Panc1 (cell line): ENCODE measurements around the gene RALA. TPM values are rescaled to one million over a fixed set of nuclear protein-coding genes. Genes with fewer than 3 reads are reported as not detected.

Source experiments
- ATAC-seq: fragments of 200-7000 bp; cut with Tn5 transposase; 2 replicates; pipeline ENCODE4 v1.9.1; 2020; ENCODE audit warnings: mild to moderate bottlenecking, moderate library complexity
- BruUV-seq: library from RNA; stranded (reverse); fragments of 400-500 nt; replicated peaks from 2 replicates; lab custom pipeline; 2021; lab: Mats Ljungman, UMichigan
- CTCF ChIA-PET: fragments of 300-600 bp; sonication (Branson Sonifier 250); formaldehyde crosslinking; loops from one replicate; lab custom pipeline; 2022; ENCODE audit warnings: antibody characterized with exemption; lab: Charles Lee
- POLR2A ChIA-PET: fragments of 300-600 bp; sonication (Branson Sonifier 250); formaldehyde crosslinking; loops from one replicate; lab custom pipeline; 2022; ENCODE audit warnings: antibody characterized with exemption; lab: Charles Lee
- DNase-seq: peaks from one replicate; pipeline ENCODE4 v3.0.0-alpha.2; 2010; ENCODE audit warnings: low read depth, low spot score
- H3K27ac ChIP-seq: 2 replicates; pipeline ENCODE4 v1.5.1; 2011; ENCODE audit warnings: mild to moderate bottlenecking, low read length, inconsistent platforms
- H3K27me3 ChIP-seq: fragments of 200-500 bp; sonication (Bioruptor generic); 2 replicates; pipeline ENCODE4 v1.6.0; 2014; ENCODE audit warnings: low read length, inconsistent platforms; ENCODE audit not compliant: control insufficient read depth, insufficient read depth
- H3K36me3 ChIP-seq: fragments of 200-500 bp; sonication (Bioruptor generic); 2 replicates; pipeline ENCODE4 v1.5.1; 2014; ENCODE audit warnings: inconsistent platforms, mild to moderate bottlenecking, low read length, moderate library complexity; ENCODE audit not compliant: control insufficient read depth, insufficient read depth
- H3K4me1 ChIP-seq: 2 replicates; pipeline ENCODE4 v1.5.1; 2011; ENCODE audit warnings: inconsistent platforms, mild to moderate bottlenecking, low read length, moderate library complexity; ENCODE audit not compliant: control insufficient read depth, insufficient read depth
- H3K4me3 ChIP-seq, 2 experiments: 2 replicates each; pipeline ENCODE4 v1.5.1; 2011 to 2012; ENCODE audit warnings: low read depth in 2 of 2, low read length in 2 of 2, mild to moderate bottlenecking in 2 of 2, inconsistent platforms in 1 of 2, moderate library complexity in 1 of 2
- H3K9me3 ChIP-seq: fragments of 200-500 bp; sonication (Bioruptor generic); 2 replicates; pipeline ENCODE4 v1.5.1; 2014; ENCODE audit warnings: low read depth, mild to moderate bottlenecking, inconsistent platforms, low read length, moderate library complexity; ENCODE audit not compliant: control insufficient read depth, insufficient read depth
- POLR2AphosphoS5 ChIP-seq: IDR thresholded peaks from 2 replicates; pipeline ENCODE4 v1.6.1; 2012; ENCODE audit warnings: mild to moderate bottlenecking, low read depth, low read length, moderate library complexity
- SIN3A ChIP-seq: IDR thresholded peaks from 2 replicates; pipeline ENCODE4 v1.6.1; 2012; ENCODE audit warnings: low read depth, mild to moderate bottlenecking, low read length, moderate library complexity, borderline replicate concordance; ENCODE audit not compliant: insufficient read depth
- TCF7L2 ChIP-seq: IDR thresholded peaks from 2 replicates; pipeline ENCODE4 v1.6.1; 2011; ENCODE audit warnings: mild to moderate bottlenecking, low read depth, low read length, inconsistent platforms
- in situ Hi-C: cut with HindIII; loops from 2 replicates; pipeline ENCODE4 v1.10.0; 2016; ENCODE audit warnings: low sequenced_read_pairs, low pct_unique_long_range_greater_than_20kb
- intact Hi-C: fragments of 100-400 bp; cut with micrococcal nuclease; formaldehyde crosslinking; loops from one replicate; pipeline ENCODE4 v1.10.0; 2022; ENCODE audit not compliant: unreplicated experiment
- total RNA-seq: library from RNA; stranded (reverse); gene quantifications from one replicate; pipeline ENCODE4 v1.2.1, GENCODE V29; 2021; ENCODE audit not compliant: unreplicated experiment
- TF ChIP-seq, protein P1 (sequence below): fragments of 450-650 bp; IDR thresholded peaks from 2 replicates; pipeline ENCODE4 v1.5.1; 2017; ENCODE audit warnings: mild to moderate bottlenecking
- TF ChIP-seq, protein P2 (sequence below), 2 experiments: IDR thresholded peaks; 2 replicates each; pipeline ENCODE4 v1.6.1; 2011 to 2012; ENCODE audit warnings: low read depth in 2 of 2, control low read depth in 1 of 2, low read length in 1 of 2, mild to moderate bottlenecking in 1 of 2, moderate library complexity in 1 of 2; ENCODE audit not compliant: insufficient read depth in 1 of 2

Gene RALA
- total RNA-seq, 1 experiment from 2014 or later: 34.3 TPM

DNA sequence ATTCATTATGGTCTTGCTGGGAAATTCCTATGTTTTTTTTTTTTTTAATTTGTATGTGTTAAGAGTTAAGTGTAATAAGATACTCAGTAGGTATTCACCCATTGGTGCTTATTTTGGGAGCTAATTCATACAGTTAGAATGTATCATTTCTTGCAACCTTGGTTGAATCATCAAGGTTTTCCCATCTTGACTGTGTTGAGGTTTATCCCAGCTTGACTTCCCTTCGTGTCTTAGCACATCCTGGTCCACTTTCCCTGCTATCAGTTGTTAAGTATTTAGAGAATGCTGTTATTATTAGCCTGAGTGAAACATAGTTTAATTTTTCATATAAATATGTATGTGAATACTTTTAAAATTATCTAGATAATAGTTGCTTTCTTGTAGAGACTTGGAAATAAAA is 20.8 kb downstream of the RALA start:
- Histone ChIP-seq H3K27ac (no peak overlapping the region), H3K9me3 (no peaks in the 10 kb centered on the region), H3K4me1 (peaks cover 6% of the 10 kb centered on the region; the same call in 1 of the 2 replicates), H3K27me3 (no peaks in the 10 kb centered on the region), H3K36me3 (no peaks in the 10 kb centered on the region), H3K4me3 (no peak overlapping the region)
- no peak for DNase-seq
- CTCF ChIA-PET: no interaction called here
- in situ Hi-C loops: no loop called here
- POLR2A ChIA-PET: no interaction called here
- intact Hi-C loops: no loop called here
- TF ChIP-seq, protein P1, sequence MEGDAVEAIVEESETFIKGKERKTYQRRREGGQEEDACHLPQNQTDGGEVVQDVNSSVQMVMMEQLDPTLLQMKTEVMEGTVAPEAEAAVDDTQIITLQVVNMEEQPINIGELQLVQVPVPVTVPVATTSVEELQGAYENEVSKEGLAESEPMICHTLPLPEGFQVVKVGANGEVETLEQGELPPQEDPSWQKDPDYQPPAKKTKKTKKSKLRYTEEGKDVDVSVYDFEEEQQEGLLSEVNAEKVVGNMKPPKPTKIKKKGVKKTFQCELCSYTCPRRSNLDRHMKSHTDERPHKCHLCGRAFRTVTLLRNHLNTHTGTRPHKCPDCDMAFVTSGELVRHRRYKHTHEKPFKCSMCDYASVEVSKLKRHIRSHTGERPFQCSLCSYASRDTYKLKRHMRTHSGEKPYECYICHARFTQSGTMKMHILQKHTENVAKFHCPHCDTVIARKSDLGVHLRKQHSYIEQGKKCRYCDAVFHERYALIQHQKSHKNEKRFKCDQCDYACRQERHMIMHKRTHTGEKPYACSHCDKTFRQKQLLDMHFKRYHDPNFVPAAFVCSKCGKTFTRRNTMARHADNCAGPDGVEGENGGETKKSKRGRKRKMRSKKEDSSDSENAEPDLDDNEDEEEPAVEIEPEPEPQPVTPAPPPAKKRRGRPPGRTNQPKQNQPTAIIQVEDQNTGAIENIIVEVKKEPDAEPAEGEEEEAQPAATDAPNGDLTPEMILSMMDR: no peak
- TF ChIP-seq POLR2AphosphoS5 (no peak), TCF7L2 (no peak), SIN3A (no peak)
- TF ChIP-seq, protein P2, sequence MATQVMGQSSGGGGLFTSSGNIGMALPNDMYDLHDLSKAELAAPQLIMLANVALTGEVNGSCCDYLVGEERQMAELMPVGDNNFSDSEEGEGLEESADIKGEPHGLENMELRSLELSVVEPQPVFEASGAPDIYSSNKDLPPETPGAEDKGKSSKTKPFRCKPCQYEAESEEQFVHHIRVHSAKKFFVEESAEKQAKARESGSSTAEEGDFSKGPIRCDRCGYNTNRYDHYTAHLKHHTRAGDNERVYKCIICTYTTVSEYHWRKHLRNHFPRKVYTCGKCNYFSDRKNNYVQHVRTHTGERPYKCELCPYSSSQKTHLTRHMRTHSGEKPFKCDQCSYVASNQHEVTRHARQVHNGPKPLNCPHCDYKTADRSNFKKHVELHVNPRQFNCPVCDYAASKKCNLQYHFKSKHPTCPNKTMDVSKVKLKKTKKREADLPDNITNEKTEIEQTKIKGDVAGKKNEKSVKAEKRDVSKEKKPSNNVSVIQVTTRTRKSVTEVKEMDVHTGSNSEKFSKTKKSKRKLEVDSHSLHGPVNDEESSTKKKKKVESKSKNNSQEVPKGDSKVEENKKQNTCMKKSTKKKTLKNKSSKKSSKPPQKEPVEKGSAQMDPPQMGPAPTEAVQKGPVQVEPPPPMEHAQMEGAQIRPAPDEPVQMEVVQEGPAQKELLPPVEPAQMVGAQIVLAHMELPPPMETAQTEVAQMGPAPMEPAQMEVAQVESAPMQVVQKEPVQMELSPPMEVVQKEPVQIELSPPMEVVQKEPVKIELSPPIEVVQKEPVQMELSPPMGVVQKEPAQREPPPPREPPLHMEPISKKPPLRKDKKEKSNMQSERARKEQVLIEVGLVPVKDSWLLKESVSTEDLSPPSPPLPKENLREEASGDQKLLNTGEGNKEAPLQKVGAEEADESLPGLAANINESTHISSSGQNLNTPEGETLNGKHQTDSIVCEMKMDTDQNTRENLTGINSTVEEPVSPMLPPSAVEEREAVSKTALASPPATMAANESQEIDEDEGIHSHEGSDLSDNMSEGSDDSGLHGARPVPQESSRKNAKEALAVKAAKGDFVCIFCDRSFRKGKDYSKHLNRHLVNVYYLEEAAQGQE (IDR thresholded peaks at IDR 0.05; ENCODE audit: insufficient read depth in 1 of 2, low read depth in 2 of 2, low read length in 1 of 2): no peak
- BruUV-seq: no TSS peak
- ATAC-seq: no peak

GRCh38 chr7:39645482-39646407 is 22.4 kb downstream of the RALA start:
- ChIA-PET CTCF (no interaction called here), POLR2A (interaction anchor here (0.7 kb wide), 1 partner anchor 41 kb away, joined by 3 read pairs; no protein-coding TSS in a partner anchor)
- BruUV-seq: no TSS peak
- ATAC-seq (no peak), DNase-seq (no peak)
- no peaks in the 10 kb centered on the region for H3K27me3 ChIP-seq
- in situ Hi-C loops: no loop called here
- no peaks in the 10 kb centered on the region for H3K9me3 ChIP-seq
- intact Hi-C loops: no loop called here
- H3K4me3 ChIP-seq: no peak overlapping the region
- H3K4me1 ChIP-seq: peaks cover 6% of the 10 kb centered on the region; the same call in 1 of the 2 replicates
- TF ChIP-seq, protein P2 (IDR thresholded peaks at IDR 0.05; ENCODE audit: insufficient read depth in 1 of 2, low read depth in 2 of 2, low read length in 1 of 2): no peak
- TF ChIP-seq POLR2AphosphoS5: no peak
- TF ChIP-seq, protein P1: no peak
- H3K27ac ChIP-seq: no peak overlapping the region
- H3K36me3 ChIP-seq: no peaks in the 10 kb centered on the region
